Activated T-helper 17 cell treated with anti-CD3 and anti-CD28 coated beads, Interleukin-2, amount 50 U/mL, for 72 hours (primary cell): ENCODE data around the gene NECAP2. TPM values are rescaled to one million over a fixed set of nuclear protein-coding genes. Genes with fewer than 3 reads are reported as not detected.
"Not testable (repeated sequence)": the region's sequence is repeated elsewhere in the genome, so short reads cannot be mapped to it uniquely, and the experiment has no call there.

Experiments used
- ATAC-seq: fragments of 150-1000 bp; cut with Tn5 transposase; replicated peaks from 2 replicates; pipeline ENCODE4 v1.10.0; 2021; ENCODE audit warnings: mild to moderate bottlenecking, moderate library complexity
- H3K27ac Mint-ChIP-seq: one replicate; pipeline ENCODE4 v1.8.0; 2022; ENCODE audit warnings: mixed read lengths
- H3K27me3 Mint-ChIP-seq: one replicate; pipeline ENCODE4 v1.8.0; 2022; ENCODE audit warnings: mixed read lengths
- H3K36me3 Mint-ChIP-seq: one replicate; pipeline ENCODE4 v1.8.0; 2022; ENCODE audit warnings: low read depth, mild to moderate bottlenecking, mixed read lengths
- H3K4me1 Mint-ChIP-seq: one replicate; pipeline ENCODE4 v1.8.0; 2022; ENCODE audit warnings: mixed read lengths
- H3K4me3 Mint-ChIP-seq: one replicate; pipeline ENCODE4 v1.8.0; 2022; ENCODE audit warnings: mild to moderate bottlenecking, mixed read lengths
- H3K9me3 Mint-ChIP-seq: one replicate; pipeline ENCODE4 v1.8.0; 2022; ENCODE audit warnings: mixed read lengths
- total RNA-seq, 2 donors: library from RNA; stranded (reverse); gene quantifications; one replicate each; pipeline ENCODE4 v1.2.3, GENCODE V29; 2022

Gene NECAP2
- total RNA-seq, 2 donors from 2014 or later: 68.0 to 83.7 TPM

- not testable (repeated sequence) for H3K27ac Mint-ChIP-seq, H3K4me3 Mint-ChIP-seq, H3K27me3 Mint-ChIP-seq, H3K9me3 Mint-ChIP-seq, H3K36me3 Mint-ChIP-seq, H3K4me1 Mint-ChIP-seq, ATAC-seq
Measured at GRCh38 chr1:16506364-16507136, 66.0 kb downstream of the NECAP2 start.

DNA sequence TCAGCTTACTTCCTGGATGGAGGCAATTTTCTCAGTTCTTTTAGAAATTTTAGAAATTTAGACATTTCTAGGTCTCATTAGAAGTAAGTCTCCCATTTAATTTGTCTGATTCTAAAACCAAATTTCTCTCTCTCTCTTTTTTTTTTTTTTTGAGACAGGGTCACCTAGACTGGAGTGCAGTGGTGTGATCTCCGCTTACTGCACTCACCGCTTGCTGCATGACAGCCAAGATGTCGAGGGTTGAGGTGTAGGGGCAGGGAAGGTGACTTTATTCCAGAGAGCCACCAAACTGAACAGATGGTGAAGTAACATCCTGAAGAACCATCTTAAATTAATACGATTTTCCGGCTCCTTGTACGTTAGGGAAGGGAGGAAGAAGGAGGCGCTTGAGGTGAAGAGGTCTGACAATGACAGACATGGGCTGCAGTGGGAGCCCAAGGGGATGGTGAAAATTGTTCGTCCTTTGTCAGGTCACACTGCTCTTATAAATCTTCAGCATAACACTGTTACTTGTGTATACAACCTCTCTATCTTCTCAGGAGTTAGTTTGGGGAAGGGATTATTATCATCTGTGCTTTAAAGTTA is 68.4 kb downstream of the NECAP2 start:
- ATAC-seq, H3K27ac Mint-ChIP-seq, H3K36me3 Mint-ChIP-seq, H3K4me1 Mint-ChIP-seq, H3K9me3 Mint-ChIP-seq, H3K27me3 Mint-ChIP-seq, H3K4me3 Mint-ChIP-seq: not testable (repeated sequence)

Other genes with a start within 250 kb of the NECAP2 start
- 10 to 100 TPM in 1 of 2 donors, 1 to 10 TPM in 1; 7.5 to 10.0 TPM for gene ARHGEF19, start 228.1 kb upstream of the NECAP2 start, total RNA-seq
- gene CPLANE2, start 203.5 kb upstream of the NECAP2 start, total RNA-seq: 1 to 10 TPM; 3.1 to 7.5 TPM
- 10 to 100 TPM; 19.7 to 27.3 TPM for gene FBXO42, start 88.2 kb upstream of the NECAP2 start, total RNA-seq
- 100 to 1,000 TPM; 172 to 204 TPM for gene SZRD1, start 73.5 kb upstream of the NECAP2 start, total RNA-seq
- under 1 TPM in 1 of 2 donors, not detected in 1; 0.08 TPM for gene SPATA21, start 3.3 kb upstream of the NECAP2 start, total RNA-seq
- gene RNU1-1, start 73.6 kb downstream of the NECAP2 start, total RNA-seq: 1,000 to 10,000 TPM; 1,202 to 2,371 TPM
- 1 to 10 TPM; 6.1 to 6.8 TPM for gene NBPF1, start 172.8 kb downstream of the NECAP2 start, total RNA-seq
- 1,000 to 10,000 TPM; 1,202 to 2,371 TPM for gene RNU1-3, start 226.2 kb downstream of the NECAP2 start, total RNA-seq